ENCODE measurements around the gene AGBL1. TPM values are rescaled to one million over a fixed set of nuclear protein-coding genes. Genes with fewer than 3 reads are reported as not detected.
"Not testable (repeated sequence)": the region's sequence is repeated elsewhere in the genome, so short reads cannot be mapped to it uniquely, and the experiment has no call there.

The AGBL1 gene
- polyA plus RNA-seq, 1 experiment: not detected

GRCh38 chr15:86506401-86506800 is 426.7 kb downstream of the AGBL1 start:
- POLR2A ChIA-PET: no interaction called here
- CTCF ChIA-PET: no interaction called here

GRCh38 chr15:86515625-86516024 is 436.0 kb downstream of the AGBL1 start:
- H3K27me3 ChIP-seq (ENCODE audit: control insufficient read depth, insufficient read depth, low read length): no peaks in the 10 kb centered on the region
- CTCF ChIA-PET: no interaction called here
- H3K4me3 ChIP-seq (ENCODE audit: low read depth, low read length): no peak overlapping the region
- POLR2A ChIA-PET: no interaction called here
- TF ChIP-seq CTCF (IDR thresholded peaks at IDR 0.05; ENCODE audit: insufficient read depth, low read depth, low read length): no peak
- H3K36me3 ChIP-seq (ENCODE audit: control insufficient read depth, insufficient read depth, low read length): no peaks in the 10 kb centered on the region
- no peak for DNase-seq (ENCODE audit: low read depth)

More at GRCh38 chr15:86506401-86506800, 426.7 kb downstream of the AGBL1 start:
- no peak overlapping the region for H3K4me3 ChIP-seq (ENCODE audit: low read depth, low read length)
- TF ChIP-seq CTCF (IDR thresholded peaks at IDR 0.05; ENCODE audit: insufficient read depth, low read depth, low read length): no peak
- H3K27me3 ChIP-seq (ENCODE audit: control insufficient read depth, insufficient read depth, low read length): no peaks in the 10 kb centered on the region
- DNase-seq (ENCODE audit: low read depth): no peak
- H3K36me3 ChIP-seq (ENCODE audit: control insufficient read depth, insufficient read depth, low read length): no peaks in the 10 kb centered on the region

GRCh38 chr15:86522721-86523120 is 443.1 kb downstream of the AGBL1 start:
- TF ChIP-seq CTCF (IDR thresholded peaks at IDR 0.05; ENCODE audit: insufficient read depth, low read depth, low read length): no peak
- no peak for DNase-seq (ENCODE audit: low read depth)
- ChIA-PET CTCF (no interaction called here), POLR2A (no interaction called here)
- Histone ChIP-seq H3K36me3 (ENCODE audit: control insufficient read depth, insufficient read depth, low read length) (no peaks in the 10 kb centered on the region), H3K4me3 (ENCODE audit: low read depth, low read length) (no peak overlapping the region), H3K27me3 (ENCODE audit: control insufficient read depth, insufficient read depth, low read length) (no peaks in the 10 kb centered on the region)

- no peaks in the 10 kb centered on the region for H3K27me3 ChIP-seq (ENCODE audit: control insufficient read depth, insufficient read depth, low read length)
- CTCF ChIA-PET: no interaction called here
- no peak overlapping the region for H3K4me3 ChIP-seq (ENCODE audit: low read depth, low read length)
- TF ChIP-seq CTCF (IDR thresholded peaks at IDR 0.05; ENCODE audit: insufficient read depth, low read depth, low read length): no peak
- H3K36me3 ChIP-seq (ENCODE audit: control insufficient read depth, insufficient read depth, low read length): no peaks in the 10 kb centered on the region
- no peak for DNase-seq (ENCODE audit: low read depth)
- POLR2A ChIA-PET: no interaction called here
Measured at GRCh38 chr15:86526938-86527690, 447.4 kb downstream of the AGBL1 start.

GRCh38 chr15:86528094-86528493 is 448.4 kb downstream of the AGBL1 start:
- H3K36me3 ChIP-seq (ENCODE audit: control insufficient read depth, insufficient read depth, low read length); H3K27me3 ChIP-seq (ENCODE audit: control insufficient read depth, insufficient read depth, low read length); POLR2A ChIA-PET; CTCF ChIA-PET; H3K4me3 ChIP-seq (ENCODE audit: low read depth, low read length); DNase-seq (ENCODE audit: low read depth): not testable (repeated sequence)

GRCh38 chr15:86538141-86538540 is 458.5 kb downstream of the AGBL1 start:
- POLR2A ChIA-PET: no interaction called here
- Histone ChIP-seq H3K27me3 (ENCODE audit: control insufficient read depth, insufficient read depth, low read length) (no peaks in the 10 kb centered on the region), H3K36me3 (ENCODE audit: control insufficient read depth, insufficient read depth, low read length) (no peaks in the 10 kb centered on the region), H3K4me3 (ENCODE audit: low read depth, low read length) (no peak overlapping the region)
- CTCF ChIA-PET: no interaction called here
- no peak for TF ChIP-seq CTCF (IDR thresholded peaks at IDR 0.05; ENCODE audit: insufficient read depth, low read depth, low read length)
- no peak for DNase-seq (ENCODE audit: low read depth)

Measured in BJ (cell line).